ENCODE results near the gene TRPM2.
"Not testable (repeated sequence)": the region's sequence is repeated elsewhere in the genome, so short reads cannot be mapped to it uniquely, and the experiment has no call there.

TRPM2 gene

DNA sequence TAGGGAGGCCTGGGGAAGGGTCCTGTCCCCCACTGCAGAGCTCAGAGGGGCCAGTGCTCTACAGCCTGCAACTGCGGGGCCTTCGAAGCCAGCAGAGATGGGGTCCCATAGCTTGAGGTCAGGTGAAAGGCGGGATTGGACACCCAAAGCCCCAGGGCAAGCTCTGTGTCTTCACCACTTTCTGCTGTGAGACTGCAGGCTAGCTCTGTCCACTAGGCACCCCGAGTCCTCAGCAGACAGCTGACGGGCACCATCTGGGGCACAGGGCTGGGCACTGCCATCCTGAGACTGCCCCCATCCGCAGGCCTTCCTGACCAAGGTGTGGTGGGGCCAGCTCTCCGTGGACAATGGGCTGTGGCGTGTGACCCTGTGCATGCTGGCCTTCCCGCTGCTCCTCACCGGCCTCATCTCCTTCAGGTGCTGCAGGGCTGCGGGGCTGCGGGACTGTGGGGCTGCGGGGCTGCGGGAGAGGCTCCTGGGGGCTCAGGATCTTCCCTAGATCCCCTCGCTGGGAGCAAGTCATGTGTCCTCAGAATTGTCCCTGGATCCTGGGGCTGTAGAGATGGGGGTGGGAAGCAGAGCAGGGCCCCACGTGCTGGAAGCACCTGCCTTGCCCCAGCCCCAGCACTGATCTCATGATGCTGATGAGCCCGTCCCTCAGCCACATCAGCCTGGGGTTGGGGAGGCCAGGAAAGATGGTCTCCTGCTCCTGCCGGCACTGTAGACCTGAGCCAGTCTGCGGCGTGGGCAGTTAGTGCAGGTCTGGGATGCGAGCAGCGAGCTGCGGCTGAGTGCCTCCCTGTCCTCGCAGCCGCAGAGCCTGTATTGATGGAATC lies 46.8 kb downstream of the TRPM2 start:
- DNase-seq: no peak

GRCh38 chr21:44400791-44401385 lies 47.5 kb downstream of the TRPM2 start:
- no peak for DNase-seq

DNA sequence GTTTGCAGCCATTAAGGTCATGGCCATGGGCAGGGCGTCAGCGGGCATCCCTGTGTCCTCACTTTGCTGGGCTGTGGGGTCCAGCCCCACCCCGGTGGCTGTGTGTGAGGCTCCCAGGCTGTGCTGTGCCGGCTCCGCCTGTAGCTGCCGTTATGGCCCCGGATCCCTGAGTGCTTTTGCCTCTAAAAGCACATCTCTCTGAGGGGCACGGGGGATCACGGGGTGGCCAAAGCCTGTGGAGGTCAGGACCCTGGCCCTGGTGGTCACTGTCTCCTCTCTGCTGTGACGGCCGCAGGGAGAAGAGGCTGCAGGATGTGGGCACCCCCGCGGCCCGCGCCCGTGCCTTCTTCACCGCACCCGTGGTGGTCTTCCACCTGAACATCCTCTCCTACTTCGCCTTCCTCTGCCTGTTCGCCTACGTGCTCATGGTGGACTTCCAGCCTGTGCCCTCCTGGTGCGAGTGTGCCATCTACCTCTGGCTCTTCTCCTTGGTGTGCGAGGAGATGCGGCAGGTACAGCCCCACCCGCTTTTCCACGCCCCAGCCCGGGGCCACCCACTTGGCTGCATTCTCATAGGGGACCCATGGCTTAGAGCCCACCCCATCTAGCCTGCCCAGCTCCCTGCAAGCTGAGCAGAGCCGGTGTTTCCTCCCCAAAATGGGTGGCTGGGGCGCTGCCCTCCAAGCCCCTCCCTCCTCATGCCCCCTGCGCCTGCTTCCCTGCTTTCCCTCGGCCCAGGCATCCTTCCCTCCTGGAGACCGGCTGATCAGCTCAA lies 48.2 kb downstream of the TRPM2 start:
- no peak for DNase-seq

- DNase-seq: no peak
Measured at GRCh38 chr21:44402323-44403105, 49.1 kb downstream of the TRPM2 start.

- DNase-seq: no peak
Measured at GRCh38 chr21:44403106-44404020, 49.9 kb downstream of the TRPM2 start.

- DNase-seq: not testable (repeated sequence)
Measured at GRCh38 chr21:44404482-44404881, 51.1 kb downstream of the TRPM2 start.

DNA sequence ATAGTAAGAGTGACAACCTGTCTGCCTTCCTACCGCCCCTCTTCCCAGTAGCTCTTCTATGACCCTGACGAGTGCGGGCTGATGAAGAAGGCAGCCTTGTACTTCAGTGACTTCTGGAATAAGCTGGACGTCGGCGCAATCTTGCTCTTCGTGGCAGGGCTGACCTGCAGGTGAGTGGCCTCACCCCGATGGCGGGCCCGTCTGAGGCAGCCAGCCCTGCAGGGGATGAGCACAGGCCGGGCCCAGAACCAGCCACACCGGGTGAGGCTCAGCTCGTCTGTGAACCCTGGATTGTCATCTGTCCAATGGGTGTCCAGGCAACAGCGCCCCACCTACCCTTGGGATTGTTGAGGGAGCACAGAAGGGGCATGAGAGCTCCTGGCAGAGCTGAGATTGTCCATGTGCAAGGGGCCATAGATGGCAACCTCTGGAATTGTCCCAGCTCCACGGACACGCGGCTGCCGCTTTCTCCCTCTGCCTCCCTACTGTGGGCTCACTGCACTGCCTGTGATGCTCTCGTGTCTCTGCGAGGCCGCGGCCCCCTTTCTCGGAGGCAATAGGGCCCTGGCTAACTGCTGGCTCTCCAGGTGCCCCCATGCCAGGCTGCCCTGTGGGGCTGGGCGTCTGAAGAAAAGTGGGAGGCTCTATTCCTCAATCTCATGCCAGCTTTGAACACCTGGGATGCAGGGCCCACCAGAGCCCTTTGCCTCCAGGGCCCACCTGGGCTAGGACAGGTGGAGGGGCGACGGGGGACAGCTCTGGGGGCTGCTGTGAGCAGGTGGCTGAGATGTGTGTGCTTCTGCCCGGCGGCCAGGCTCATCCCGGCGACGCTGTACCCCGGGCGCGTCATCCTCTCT lies 51.9 kb downstream of the TRPM2 start:
- DNase-seq: no peak

- DNase-seq: no peak
Measured at GRCh38 chr21:44405948-44406872, 52.8 kb downstream of the TRPM2 start.

DNA sequence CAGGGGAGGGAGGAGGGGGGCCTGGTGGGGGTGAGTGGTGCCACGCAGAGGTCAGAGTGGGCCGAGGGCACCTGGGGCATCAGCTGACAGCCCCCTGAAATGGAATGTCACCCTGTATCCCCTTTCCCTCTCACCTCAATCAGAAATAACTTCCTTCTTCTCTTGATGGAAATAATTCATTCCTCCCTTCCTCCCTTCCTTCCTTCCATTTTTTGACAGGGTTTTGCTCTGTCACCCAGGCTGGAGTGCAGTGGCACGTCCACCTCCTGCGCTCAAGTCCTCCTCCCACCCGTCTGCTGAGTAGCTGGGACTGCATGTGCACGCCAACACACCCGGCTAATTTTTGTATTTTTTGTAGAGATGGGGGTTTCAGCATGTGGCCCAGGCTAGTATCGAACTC lies 53.5 kb downstream of the TRPM2 start:
- no peak for DNase-seq

DNA sequence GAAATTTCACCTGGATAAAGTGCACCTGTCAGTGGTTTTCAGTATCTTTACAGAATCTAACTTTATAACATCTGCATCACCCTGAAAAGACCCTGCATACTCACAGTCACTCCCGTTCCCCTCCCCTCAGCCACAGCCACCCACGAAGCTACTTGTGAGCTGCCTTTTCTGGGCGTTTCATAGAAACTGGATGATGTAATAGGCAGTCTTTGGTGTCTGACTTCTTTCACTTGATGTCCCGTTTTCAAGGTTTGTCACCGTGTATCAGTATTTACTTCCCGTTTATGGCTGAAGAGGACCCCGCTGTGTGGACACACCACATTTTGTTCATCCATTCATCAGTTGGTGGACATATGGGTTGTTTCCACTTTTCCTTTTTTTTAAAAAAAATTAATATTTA lies 54.1 kb downstream of the TRPM2 start:
- no peak for DNase-seq

DNA sequence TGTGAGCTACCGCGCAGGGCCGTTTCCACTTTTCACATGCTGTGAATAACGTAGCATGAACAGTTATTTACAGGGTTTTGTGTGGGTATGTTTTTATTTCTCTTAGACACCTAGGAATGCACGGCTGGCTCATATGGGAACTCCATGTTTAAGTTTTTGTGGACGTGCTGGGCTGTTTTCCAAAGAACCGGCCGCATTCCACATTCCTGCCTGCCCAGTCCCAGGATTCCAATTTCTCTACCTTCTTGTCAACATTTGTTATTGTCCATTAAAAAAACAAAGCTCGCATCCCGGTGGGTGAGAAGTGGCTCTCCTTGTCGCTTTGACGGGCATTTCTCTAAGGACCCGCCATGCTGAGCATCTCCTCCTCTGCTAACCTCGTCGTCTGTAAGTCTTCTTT lies 54.8 kb downstream of the TRPM2 start:
- DNase-seq: no peak

- no peak for DNase-seq
Measured at GRCh38 chr21:44413566-44414290, 60.3 kb downstream of the TRPM2 start.

DNA sequence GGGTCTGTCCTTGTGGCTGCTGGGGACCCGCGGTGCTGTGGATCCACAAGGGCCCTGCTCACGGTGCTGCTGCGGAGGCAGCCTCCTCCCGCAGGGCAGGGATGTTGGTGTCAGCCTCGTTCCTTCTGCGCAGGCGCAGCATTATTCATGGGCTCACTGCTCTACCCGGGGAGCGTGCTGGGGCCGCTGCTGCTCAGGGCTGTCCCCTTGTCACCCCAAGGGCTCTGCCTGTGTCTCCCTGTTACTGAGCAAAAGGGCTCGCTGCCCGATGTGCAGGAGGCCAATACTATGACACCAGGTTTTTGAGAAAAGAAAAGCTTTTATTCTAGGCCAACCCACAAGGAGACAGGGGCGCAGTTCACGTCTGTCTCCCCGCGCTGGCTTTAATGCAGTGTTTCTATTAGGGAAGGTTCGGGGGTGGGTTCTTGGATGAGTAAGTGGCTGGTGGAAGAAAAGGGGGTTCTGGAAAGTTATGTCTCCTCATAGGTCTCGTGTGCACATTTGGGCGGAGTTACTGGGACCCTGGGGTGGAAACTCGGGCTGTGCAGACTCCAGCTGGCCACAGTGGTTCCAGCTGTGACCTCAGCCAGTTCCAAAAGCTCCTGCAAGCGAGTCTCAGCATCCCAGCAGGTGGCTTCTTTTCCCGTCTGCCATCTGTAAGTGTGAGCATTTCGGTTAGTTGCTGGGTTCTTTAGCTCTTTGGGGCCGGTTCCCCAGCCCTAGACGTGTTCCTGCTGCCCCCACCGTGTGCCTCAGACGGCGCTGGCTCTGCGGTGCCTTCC lies 61.1 kb downstream of the TRPM2 start:
- DNase-seq: no peak

- no peak for DNase-seq
Measured at GRCh38 chr21:44415073-44416025, 61.9 kb downstream of the TRPM2 start.

- DNase-seq: no peak
Measured at GRCh38 chr21:44416193-44416592, 62.8 kb downstream of the TRPM2 start.

DNA sequence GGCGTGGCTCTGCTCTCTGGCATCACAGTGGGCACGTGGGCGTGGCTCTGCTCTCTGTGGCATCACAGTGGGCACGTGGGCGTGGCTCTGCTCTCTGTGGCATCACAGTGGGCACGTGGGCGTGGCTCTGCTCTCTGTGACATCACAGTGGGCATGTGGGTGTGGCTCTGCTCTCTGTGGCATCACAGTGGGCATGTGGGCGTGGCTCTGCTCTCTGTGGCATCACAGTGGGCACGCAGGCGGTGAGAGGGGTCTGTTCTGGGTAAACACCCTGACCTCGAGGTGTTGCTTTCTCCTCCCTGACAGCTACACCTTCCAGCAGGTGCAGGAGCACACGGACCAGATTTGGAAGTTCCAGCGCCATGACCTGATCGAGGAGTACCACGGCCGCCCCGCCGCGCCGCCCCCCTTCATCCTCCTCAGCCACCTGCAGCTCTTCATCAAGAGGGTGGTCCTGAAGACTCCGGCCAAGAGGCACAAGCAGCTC lies 64.2 kb downstream of the TRPM2 start:
- DNase-seq: not testable (repeated sequence)

All from SIG-M5 (cell line).